DMS79 treated with DMSO at 0.1 percent for 48 hours (cell line): ENCODE measurements around the gene AFP.

ENCODE experiments used
- DNase-seq: peaks from one replicate; lab custom pipeline; 2025; lab: John Stamatoyannopoulos, UW

Gene AFP

DNA sequence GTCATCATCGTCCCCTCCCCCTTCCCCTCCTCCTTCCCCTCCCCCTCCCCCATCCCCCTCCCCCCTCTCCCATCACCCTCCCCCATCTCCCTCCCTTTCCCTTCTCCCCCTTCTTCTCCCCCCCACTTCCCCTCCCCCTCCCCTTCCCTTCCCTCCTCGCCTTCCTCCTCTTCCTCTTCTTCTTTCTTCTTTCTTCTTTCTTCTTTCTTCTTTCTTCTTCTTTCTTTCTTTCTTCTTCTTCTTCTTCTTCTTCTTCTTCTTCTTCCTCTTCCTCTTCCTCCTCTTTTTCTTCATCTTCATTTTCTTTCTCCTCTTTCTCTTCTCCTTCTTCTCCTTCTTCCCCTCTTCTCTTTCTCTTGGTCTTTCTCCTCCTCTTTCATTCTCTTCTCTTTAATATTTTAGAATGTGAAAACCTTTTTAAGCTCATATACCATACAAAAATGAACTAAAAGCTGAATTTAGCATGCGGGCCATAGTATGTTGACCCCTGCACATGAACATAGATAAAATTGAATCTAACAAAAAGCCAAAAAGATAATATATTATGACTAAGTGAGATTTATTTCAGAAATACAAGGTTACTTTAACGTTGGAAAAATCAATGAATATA is 25.0 kb downstream of the AFP start:
- no peak for DNase-seq

DNA sequence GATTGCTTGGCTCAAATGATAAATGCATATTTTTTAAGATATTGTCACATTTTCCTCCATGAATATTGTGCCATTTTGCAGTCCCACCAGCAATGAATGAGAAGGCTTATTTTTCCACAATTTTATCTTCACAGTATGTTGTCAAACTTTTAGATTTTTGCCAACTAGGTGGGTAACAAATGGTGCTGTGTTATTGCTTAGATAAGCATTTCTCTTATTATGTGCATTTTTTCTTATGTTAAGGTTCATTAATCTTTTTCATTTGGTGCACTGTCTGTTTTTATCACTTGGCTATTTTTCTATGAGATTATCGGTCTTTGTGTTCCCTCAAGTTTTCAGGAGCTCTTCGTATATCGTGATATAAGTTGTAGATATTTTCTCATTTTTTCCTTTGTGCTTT is 32.1 kb downstream of the AFP start:
- no peak for DNase-seq

DNA sequence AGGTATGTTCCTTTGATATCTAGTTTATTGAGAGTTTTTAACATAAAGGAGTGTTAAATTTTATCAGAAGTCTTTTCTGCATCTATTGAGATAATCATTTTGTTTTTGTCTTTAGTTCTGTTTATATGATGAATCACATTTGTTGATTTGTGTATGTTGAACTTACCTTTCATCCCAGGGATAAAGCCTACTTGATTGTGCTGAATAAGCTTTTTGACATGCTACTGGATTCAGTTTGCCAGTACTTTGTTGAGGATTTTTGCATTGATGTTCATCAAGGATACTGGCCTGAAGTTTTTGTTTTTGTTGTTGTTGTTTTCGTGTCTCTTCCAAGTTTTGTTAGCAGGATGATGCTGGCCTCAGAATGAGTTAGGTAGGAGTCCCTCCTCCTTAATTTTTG is 34.7 kb downstream of the AFP start:
- DNase-seq: no peak

DNA sequence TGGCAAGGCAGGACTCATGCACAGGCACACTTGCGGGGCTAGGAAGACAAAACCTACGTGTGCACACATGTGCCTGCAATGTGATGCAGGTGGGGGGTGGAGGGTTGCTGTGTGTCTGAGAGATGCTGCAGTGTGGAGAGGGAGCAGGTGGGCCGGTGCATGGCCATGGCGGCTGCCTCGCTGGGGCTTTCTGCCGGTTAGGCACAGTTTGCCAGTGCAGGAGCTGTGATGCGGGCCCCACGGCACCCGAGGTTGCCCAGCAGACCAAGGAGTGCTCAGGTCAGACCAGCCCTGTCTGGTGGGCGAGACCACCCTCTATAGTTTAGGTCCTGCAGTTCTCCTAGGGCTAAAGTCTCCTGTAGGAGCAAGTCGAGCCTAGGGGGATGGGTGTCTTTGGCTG is 41.2 kb downstream of the AFP start:
- no peak for DNase-seq

DNA sequence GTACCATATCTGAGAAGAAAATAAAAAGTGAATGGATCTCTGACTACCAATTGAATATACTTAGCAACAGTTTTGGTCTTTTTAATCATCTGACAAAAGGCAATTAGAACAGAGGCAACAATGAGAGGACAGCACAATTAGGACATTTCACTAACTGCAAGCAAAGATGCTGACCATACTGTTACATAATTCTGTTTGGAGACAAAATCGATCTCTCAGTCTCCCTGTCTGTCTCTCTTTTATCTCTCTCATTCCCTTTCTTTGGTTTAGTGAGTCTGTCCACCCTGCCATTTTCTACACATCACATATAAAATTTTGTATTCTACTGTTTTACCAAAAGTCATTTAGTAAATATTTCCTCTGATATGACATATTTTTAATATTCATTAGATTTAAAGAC is 43.3 kb downstream of the AFP start:
- no peak for DNase-seq

DNA sequence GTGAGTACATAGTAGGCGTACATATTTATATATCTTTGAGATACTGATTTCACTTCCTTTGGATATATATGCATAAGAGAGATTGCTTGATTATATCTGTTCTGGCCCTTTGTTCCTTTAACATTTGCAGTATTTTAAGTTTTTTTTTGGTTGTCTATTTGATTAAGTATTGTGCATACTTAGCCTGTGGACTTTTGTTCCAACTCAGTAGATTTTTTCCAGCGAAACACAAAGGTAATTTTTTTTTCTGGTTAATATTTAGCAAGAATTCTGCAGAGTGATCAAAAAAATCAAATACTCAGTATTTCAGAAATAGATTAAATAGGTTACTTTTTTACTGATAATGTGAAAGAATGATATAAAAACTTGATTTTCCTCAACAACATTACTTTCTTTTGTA is 45.3 kb downstream of the AFP start, which contains the start of gene AFM:
AFM (plus strand) TSS at position 388 of the 400 bp plus-strand sequence. CDS start 31 bp downstream, outside the sequence.
- DNase-seq: no peak

DNA sequence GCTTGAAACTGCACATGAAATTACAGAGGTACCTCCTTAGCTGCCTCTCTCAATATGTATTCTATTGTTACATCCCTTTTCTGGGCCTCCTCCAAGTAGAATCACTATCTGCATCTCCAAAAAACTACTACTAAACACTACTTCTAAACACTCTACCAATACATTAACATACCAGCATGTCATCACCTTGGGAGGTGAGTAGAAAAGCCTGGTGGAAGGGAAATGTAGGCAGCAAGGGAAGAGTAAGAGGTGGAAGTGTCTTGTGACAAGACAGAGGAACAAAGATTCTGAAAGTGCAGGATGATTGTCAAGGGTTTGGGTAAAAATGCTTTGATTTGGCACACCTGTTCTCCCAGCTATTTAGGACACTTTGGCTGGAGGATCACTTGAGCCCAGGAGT is 49.1 kb downstream of the AFP start:
- no peak for DNase-seq

DNA sequence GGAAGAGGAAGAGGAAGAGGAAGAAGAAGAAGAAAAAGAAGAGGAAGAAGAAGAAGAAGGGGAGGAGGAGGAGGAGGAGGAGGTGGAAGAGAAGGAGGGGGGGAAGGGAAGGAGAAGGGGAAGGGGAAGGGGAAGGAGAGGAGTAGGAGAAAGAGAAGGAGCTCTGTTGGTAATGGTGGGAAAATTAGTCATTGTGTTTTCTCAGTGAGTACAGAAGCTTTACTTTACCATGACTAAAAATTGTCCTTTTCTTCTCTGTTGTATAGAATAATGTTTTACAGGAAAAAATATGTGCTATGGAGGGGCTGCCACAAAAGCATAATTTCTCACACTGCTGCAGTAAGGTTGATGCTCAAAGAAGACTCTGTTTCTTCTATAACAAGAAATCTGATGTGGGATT is 49.6 kb downstream of the AFP start:
- DNase-seq: no peak

DNA sequence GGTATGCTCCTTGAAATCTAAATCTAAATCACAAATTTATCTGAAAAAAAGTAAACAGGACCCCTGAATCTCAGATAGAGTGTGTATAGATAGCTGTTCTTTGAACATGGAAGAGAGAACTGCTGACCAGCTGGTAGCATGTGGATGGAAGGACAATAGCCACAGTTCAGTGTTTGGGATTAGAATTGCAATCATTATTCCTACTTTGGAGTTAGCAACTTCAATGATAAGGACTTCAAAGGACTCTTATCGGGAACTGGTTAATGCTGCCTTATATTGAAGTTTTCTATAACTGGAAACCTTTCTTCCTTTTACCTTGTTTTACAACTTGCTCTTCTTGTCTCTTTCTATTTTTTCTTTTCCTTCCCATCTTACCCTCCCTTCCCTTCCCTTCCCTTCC is 50.5 kb downstream of the AFP start:
- DNase-seq: no peak

DNA sequence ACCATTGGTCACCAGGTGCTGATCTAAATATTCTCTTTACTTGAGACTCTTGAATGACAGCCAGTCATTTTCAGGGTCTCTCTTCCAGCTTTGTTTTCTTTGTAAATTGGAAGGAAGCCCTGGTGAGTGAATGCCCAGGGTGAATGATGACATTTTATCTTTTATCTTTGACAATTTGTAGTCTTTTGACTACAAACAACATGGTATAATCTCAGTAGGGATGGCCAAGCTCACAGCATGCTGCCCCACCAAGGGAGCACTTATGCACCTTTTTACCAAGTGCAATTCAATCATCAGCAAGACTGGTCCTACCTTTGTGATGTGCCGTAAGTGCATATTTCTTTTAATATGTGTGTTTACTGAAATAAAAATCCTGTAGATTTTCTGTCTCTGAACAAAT is 51.2 kb downstream of the AFP start:
- no peak for DNase-seq

DNA sequence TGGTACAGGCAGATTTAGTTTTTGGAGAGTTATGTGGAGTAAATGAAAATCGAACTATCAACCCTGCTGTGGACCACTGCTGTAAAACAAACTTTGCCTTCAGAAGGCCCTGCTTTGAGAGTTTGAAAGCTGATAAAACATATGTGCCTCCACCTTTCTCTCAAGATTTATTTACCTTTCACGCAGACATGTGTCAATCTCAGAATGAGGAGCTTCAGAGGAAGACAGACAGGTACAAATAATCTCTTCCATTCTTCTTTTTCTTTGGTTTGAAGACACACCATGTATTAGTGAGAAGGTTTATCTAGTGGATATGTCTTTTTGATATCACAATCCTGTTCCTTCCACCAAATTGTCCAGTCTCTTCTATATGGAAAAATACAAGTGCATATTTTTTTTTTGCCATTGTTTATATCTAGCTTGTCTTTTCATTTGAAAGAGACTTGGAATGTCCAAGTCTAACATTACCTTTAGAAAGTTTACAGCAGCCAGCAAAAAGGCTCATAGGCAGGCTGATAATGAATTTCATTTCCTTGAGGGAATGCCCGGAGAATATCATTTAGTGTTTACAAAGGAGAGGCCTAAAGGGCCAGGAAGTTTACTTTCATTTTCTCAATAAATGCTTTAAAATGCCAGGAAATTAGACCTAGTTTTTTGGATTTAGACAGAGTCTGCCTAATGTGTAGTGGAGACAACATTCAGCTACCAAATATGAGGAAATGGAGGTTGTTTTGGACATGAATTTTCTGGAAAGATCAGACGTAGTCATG is 64.2 kb downstream of the AFP start:
- no peak for DNase-seq

DNA sequence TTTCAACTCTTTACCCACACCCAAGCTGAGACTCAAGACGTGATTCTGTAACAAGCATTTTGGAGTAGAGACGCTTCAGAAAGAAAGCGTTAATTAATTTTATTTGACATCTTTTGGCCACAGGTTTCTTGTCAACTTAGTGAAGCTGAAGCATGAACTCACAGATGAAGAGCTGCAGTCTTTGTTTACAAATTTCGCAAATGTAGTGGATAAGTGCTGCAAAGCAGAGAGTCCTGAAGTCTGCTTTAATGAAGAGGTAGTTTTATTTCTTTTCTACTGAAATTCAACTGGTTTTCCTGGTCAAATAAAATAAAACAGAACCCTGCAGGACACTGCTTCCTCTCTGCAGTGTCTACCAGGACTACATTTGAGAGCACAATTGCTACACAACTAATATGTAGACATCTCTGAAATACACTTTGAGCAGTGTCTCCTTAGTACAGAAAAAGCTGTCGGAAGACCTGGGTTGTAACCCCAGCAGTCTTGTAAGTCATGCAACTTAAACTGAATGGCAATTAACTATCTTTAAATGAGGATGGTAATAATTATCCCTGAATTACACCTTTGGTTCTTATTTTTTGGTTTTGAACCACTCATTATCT is 65.7 kb downstream of the AFP start:
- no peak for DNase-seq

DNA sequence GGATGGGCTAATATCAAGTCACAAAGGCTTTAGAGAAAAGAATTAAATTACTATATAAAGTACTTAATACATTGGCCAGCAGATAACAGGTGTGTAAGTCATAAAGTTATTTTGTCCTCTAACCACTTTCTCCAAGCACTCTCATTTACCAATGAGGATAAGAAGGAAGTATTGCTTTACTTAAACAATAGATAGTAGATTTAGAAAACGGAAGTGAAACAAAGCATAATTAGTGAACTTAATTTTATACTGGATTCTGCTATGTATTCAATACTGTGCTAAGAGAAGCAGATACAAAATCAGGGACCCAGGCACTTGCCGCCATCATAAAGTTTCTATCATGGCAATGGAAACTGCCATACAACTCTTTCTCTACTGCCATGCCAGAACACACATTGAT is 69.5 kb downstream of the AFP start:
- DNase-seq: no peak
